GM10266 (cell line): Measurements from ENCODE around the gene CD8B2.
"Not testable (repeated sequence)": the region's sequence is repeated elsewhere in the genome, so short reads cannot be mapped to it uniquely, and the experiment has no call there.

Experiments
- DNase-seq: peaks from one replicate; pipeline ENCODE4 v3.0.0; 2012; ENCODE audit errors: extremely low spot score
- CTCF ChIP-seq: IDR thresholded peaks from 2 replicates; pipeline ENCODE4 v1.5.1; 2012; ENCODE audit warnings: mild to moderate bottlenecking, low read depth; ENCODE audit not compliant: control insufficient read depth, insufficient read depth; ENCODE audit errors: missing control alignments

Gene CD8B2

GRCh38 chr2:106486551-106487385 lies at the start of gene CD8B2:
TSS of gene CD8B2 (plus strand) at chr2:106487364. CDS start at chr2:106487427, 63 bp downstream.
- DNase-seq = not testable (repeated sequence)

- not testable (repeated sequence) for DNase-seq
- peak; percentile 15 for TF ChIP-seq CTCF
Observed at GRCh38 chr2:106461882-106462281, 25.3 kb upstream of the CD8B2 start.

- not testable (repeated sequence) for DNase-seq
Observed at GRCh38 chr2:106467516-106467915, 19.6 kb upstream of the CD8B2 start.

- DNase-seq = not testable (repeated sequence)
Observed at GRCh38 chr2:106468107-106468506, 19.1 kb upstream of the CD8B2 start, which contains the start of gene RGPD3. TSS of gene RGPD3 (minus strand) at chr2:106468413. CDS start at chr2:106468288, 125 bp downstream.

- DNase-seq = not testable (repeated sequence)
- peak; percentile 39 for TF ChIP-seq CTCF
Observed at GRCh38 chr2:106470658-106471057, 16.5 kb upstream of the CD8B2 start.

- not testable (repeated sequence) for DNase-seq
Observed at GRCh38 chr2:106477647-106478046, 9.5 kb upstream of the CD8B2 start.

GRCh38 chr2:106479563-106479962 lies 7.6 kb upstream of the CD8B2 start:
- DNase-seq = not testable (repeated sequence)

GRCh38 chr2:106487386-106488191 lies 425 bp downstream of the CD8B2 start:
- not testable (repeated sequence) for DNase-seq

- not testable (repeated sequence) for DNase-seq
Observed at GRCh38 chr2:106489701-106490100, 2.5 kb downstream of the CD8B2 start.

GRCh38 chr2:106492399-106492798 lies 5.2 kb downstream of the CD8B2 start:
- not testable (repeated sequence) for DNase-seq

- DNase-seq = not testable (repeated sequence)
Observed at GRCh38 chr2:106492913-106493312, 5.7 kb downstream of the CD8B2 start.

GRCh38 chr2:106498549-106498948 lies 11.4 kb downstream of the CD8B2 start:
- DNase-seq = not testable (repeated sequence)

GRCh38 chr2:106500350-106500749 lies 13.2 kb downstream of the CD8B2 start:
- DNase-seq = not testable (repeated sequence)

GRCh38 chr2:106502351-106502750 lies 15.2 kb downstream of the CD8B2 start:
- DNase-seq = not testable (repeated sequence)

- not testable (repeated sequence) for DNase-seq
Observed at GRCh38 chr2:106504192-106504591, 17.0 kb downstream of the CD8B2 start.

GRCh38 chr2:106504787-106505186 lies 17.6 kb downstream of the CD8B2 start:
- not testable (repeated sequence) for DNase-seq

- not testable (repeated sequence) for DNase-seq
Observed at GRCh38 chr2:106506002-106506687, 19.0 kb downstream of the CD8B2 start.
